ENCODE data around the gene ANTXR2.
A peak's percentile ranks its signal among the peaks of the same experiment; 100 is the strongest.

ANTXR2 gene

GRCh38 chr4:80069108-80069836 lies 3.8 kb downstream of the ANTXR2 start:
- H3K36me3 Mint-ChIP-seq (ENCODE audit: low read depth), result peaks cover 43% of the 10 kb centered on the region
- H3K27me3 Mint-ChIP-seq, result no peaks in the 10 kb centered on the region
- H3K4me3 Mint-ChIP-seq, result peak overlapping the region; percentile 88
- peaks cover 69% of the 10 kb centered on the region for H3K4me1 Mint-ChIP-seq (ENCODE audit: low read depth)
- peak overlapping the region; percentile 88 for H3K27ac Mint-ChIP-seq
- no peak for DNase-seq
- H3K9me3 Mint-ChIP-seq, result no peaks in the 10 kb centered on the region

GRCh38 chr4:80065601-80066000 lies 7.4 kb downstream of the ANTXR2 start:
- Mint-ChIP-seq H3K27ac (no peak overlapping the region), H3K4me3 (no peak overlapping the region)

GRCh38 chr4:80062527-80062926 lies 10.5 kb downstream of the ANTXR2 start:
- H3K27me3 Mint-ChIP-seq, result no peaks in the 10 kb centered on the region
- peak overlapping the region; percentile 74 for H3K27ac Mint-ChIP-seq
- H3K4me3 Mint-ChIP-seq, result no peak overlapping the region
- H3K36me3 Mint-ChIP-seq (ENCODE audit: low read depth), result peaks cover 39% of the 10 kb centered on the region
- peaks cover 51% of the 10 kb centered on the region for H3K4me1 Mint-ChIP-seq (ENCODE audit: low read depth)
- DNase-seq, result no peak
- H3K9me3 Mint-ChIP-seq, result no peaks in the 10 kb centered on the region

More at GRCh38 chr4:80065601-80066000, 7.4 kb downstream of the ANTXR2 start:
- no peak for DNase-seq
- no peaks in the 10 kb centered on the region for H3K9me3 Mint-ChIP-seq
- H3K27me3 Mint-ChIP-seq, result no peaks in the 10 kb centered on the region
- peaks cover 48% of the 10 kb centered on the region for H3K4me1 Mint-ChIP-seq (ENCODE audit: low read depth)
- H3K36me3 Mint-ChIP-seq (ENCODE audit: low read depth), result peaks cover 51% of the 10 kb centered on the region

- H3K27ac Mint-ChIP-seq, result no peak overlapping the region
Observed at GRCh38 chr4:80060804-80061203, 12.2 kb downstream of the ANTXR2 start.

DNA sequence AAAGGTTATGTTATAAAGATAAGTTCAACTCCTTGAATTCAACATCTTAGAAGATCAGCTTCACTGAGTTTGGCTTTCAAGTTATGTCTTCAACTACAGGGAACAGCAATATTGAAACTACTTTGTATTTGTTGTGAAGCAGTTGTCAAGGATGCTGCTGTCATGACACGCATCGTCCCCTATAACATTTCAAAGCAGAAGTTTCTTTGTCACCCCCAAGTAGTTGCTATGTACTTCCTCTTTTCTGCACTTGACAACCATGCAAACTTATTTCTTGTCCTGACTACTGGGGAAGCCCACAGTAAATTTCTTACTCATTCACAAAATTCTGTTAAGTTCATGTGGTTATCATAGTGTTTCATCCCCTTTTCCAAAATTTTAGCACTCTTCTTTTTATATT lies 14.3 kb downstream of the ANTXR2 start:
- H3K27me3 Mint-ChIP-seq, result no peaks in the 10 kb centered on the region
- H3K4me3 Mint-ChIP-seq, result peak overlapping the region; percentile 61
- H3K36me3 Mint-ChIP-seq (ENCODE audit: low read depth), result peaks cover 33% of the 10 kb centered on the region
- H3K4me1 Mint-ChIP-seq (ENCODE audit: low read depth), result peaks cover 58% of the 10 kb centered on the region
- H3K9me3 Mint-ChIP-seq, result no peaks in the 10 kb centered on the region
- DNase-seq, result no peak
- peak overlapping the region; percentile 94 for H3K27ac Mint-ChIP-seq

More at GRCh38 chr4:80060804-80061203, 12.2 kb downstream of the ANTXR2 start:
- peaks cover 31% of the 10 kb centered on the region for H3K36me3 Mint-ChIP-seq (ENCODE audit: low read depth)
- no peak for DNase-seq
- H3K4me3 Mint-ChIP-seq, result no peak overlapping the region
- H3K27me3 Mint-ChIP-seq, result no peaks in the 10 kb centered on the region
- H3K4me1 Mint-ChIP-seq (ENCODE audit: low read depth), result peaks cover 54% of the 10 kb centered on the region
- no peaks in the 10 kb centered on the region for H3K9me3 Mint-ChIP-seq

GRCh38 chr4:80054375-80054774 lies 18.7 kb downstream of the ANTXR2 start:
- Mint-ChIP-seq H3K4me1 (ENCODE audit: low read depth) (peaks cover 44% of the 10 kb centered on the region), H3K27me3 (no peaks in the 10 kb centered on the region), H3K4me3 (no peak overlapping the region), H3K9me3 (no peaks in the 10 kb centered on the region), H3K27ac (no peak overlapping the region), H3K36me3 (ENCODE audit: low read depth) (peaks cover 54% of the 10 kb centered on the region)
- DNase-seq, result no peak

GRCh38 chr4:80053140-80053910 lies 19.7 kb downstream of the ANTXR2 start:
- peaks cover 36% of the 10 kb centered on the region for H3K4me1 Mint-ChIP-seq (ENCODE audit: low read depth)
- no peak overlapping the region for H3K4me3 Mint-ChIP-seq
- H3K9me3 Mint-ChIP-seq, result no peaks in the 10 kb centered on the region
- H3K36me3 Mint-ChIP-seq (ENCODE audit: low read depth), result peaks cover 61% of the 10 kb centered on the region
- DNase-seq, result no peak
- no peak overlapping the region for H3K27ac Mint-ChIP-seq
- no peaks in the 10 kb centered on the region for H3K27me3 Mint-ChIP-seq

- Mint-ChIP-seq H3K27ac (no peak overlapping the region), H3K27me3 (no peaks in the 10 kb centered on the region), H3K36me3 (ENCODE audit: low read depth) (peaks cover 53% of the 10 kb centered on the region), H3K4me3 (no peak overlapping the region), H3K4me1 (ENCODE audit: low read depth) (peaks cover 18% of the 10 kb centered on the region), H3K9me3 (no peaks in the 10 kb centered on the region)
- DNase-seq, result no peak
Observed at GRCh38 chr4:80049813-80050534, 23.1 kb downstream of the ANTXR2 start.

- no peak overlapping the region for H3K27ac Mint-ChIP-seq
- H3K27me3 Mint-ChIP-seq, result no peaks in the 10 kb centered on the region
- H3K36me3 Mint-ChIP-seq (ENCODE audit: low read depth), result peaks cover 50% of the 10 kb centered on the region
- peaks cover 16% of the 10 kb centered on the region for H3K4me1 Mint-ChIP-seq (ENCODE audit: low read depth)
- DNase-seq, result no peak
- no peak overlapping the region for H3K4me3 Mint-ChIP-seq
- no peaks in the 10 kb centered on the region for H3K9me3 Mint-ChIP-seq
Observed at GRCh38 chr4:80049402-80049801, 23.6 kb downstream of the ANTXR2 start.

DNA sequence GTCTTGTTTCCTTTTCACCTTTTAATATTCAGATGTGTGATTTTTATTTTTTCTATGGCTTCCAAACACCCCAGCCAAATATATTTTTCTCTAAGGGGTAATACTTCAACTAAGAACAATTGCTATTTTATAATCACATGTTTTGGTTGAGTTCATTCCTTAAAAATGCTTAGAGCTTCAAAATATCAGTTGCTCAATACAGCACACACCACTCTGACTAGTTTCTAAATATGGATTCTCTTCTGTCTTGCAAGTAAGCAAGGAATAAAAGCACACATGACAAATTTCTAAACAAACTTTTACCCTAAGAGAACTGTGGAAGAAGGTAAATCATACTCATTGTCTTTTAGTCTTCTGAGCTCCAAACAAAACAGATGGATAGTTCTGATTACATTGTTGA lies 27.2 kb downstream of the ANTXR2 start:
- H3K4me1 Mint-ChIP-seq (ENCODE audit: low read depth), result peaks cover 10% of the 10 kb centered on the region
- H3K27me3 Mint-ChIP-seq, result no peaks in the 10 kb centered on the region
- peaks cover 28% of the 10 kb centered on the region for H3K36me3 Mint-ChIP-seq (ENCODE audit: low read depth)
- H3K4me3 Mint-ChIP-seq, result no peak overlapping the region
- no peak for DNase-seq
- H3K9me3 Mint-ChIP-seq, result no peaks in the 10 kb centered on the region
- H3K27ac Mint-ChIP-seq, result no peak overlapping the region

GRCh38 chr4:80043541-80043940 lies 29.5 kb downstream of the ANTXR2 start:
- H3K4me1 Mint-ChIP-seq (ENCODE audit: low read depth), result peaks cover 4% of the 10 kb centered on the region
- H3K27ac Mint-ChIP-seq, result no peak overlapping the region
- no peak for DNase-seq
- H3K9me3 Mint-ChIP-seq, result no peaks in the 10 kb centered on the region
- H3K36me3 Mint-ChIP-seq (ENCODE audit: low read depth), result peaks cover 19% of the 10 kb centered on the region
- H3K27me3 Mint-ChIP-seq, result no peaks in the 10 kb centered on the region
- no peak overlapping the region for H3K4me3 Mint-ChIP-seq

DNA sequence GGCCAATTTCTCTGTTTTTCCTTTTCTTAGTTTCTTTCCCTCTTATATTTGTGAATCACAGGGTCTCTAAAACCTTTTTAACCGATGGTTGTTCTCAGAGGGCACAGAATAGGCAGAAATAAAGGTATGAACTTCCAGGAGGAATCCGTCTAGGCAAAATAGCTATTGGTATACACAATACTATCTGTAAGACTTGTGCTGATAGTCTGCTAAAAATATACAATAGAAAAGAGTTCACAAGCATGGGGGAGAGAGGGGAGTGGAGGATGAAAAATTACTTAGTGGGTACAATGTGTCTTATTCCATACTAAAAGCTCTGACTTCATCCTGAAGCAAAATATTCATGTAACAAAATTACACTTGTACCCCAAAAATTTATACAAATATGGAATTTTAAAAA lies 30.2 kb downstream of the ANTXR2 start:
- Mint-ChIP-seq H3K4me3 (no peak overlapping the region), H3K4me1 (ENCODE audit: low read depth) (peaks cover 7% of the 10 kb centered on the region), H3K27ac (no peak overlapping the region), H3K36me3 (ENCODE audit: low read depth) (peaks cover 19% of the 10 kb centered on the region), H3K27me3 (no peaks in the 10 kb centered on the region), H3K9me3 (no peaks in the 10 kb centered on the region)
- DNase-seq, result no peak

DNA sequence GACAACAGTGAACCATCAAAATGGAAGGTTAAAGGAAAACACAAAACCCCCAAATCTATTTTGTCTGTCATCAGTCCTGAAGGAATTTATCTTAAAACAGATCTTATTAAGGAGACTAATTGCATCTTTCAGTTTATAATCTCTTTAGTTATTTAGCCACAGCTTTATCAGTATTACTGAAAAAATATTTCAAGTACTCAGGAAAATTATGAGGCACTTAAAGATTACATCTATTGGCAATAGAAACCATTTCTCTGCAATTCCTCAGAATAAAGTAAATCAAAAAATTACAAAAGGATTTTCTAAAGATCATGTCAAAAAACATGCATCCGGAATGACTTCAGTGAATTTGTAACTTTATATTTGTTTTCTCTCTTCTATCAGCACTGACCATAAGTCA lies 35.2 kb downstream of the ANTXR2 start:
- no peak overlapping the region for H3K4me3 Mint-ChIP-seq
- peaks cover 22% of the 10 kb centered on the region for H3K4me1 Mint-ChIP-seq (ENCODE audit: low read depth)
- peaks cover 19% of the 10 kb centered on the region for H3K36me3 Mint-ChIP-seq (ENCODE audit: low read depth)
- no peaks in the 10 kb centered on the region for H3K9me3 Mint-ChIP-seq
- peak overlapping the region; percentile 83 for H3K27ac Mint-ChIP-seq
- no peaks in the 10 kb centered on the region for H3K27me3 Mint-ChIP-seq
- DNase-seq, result no peak

DNA sequence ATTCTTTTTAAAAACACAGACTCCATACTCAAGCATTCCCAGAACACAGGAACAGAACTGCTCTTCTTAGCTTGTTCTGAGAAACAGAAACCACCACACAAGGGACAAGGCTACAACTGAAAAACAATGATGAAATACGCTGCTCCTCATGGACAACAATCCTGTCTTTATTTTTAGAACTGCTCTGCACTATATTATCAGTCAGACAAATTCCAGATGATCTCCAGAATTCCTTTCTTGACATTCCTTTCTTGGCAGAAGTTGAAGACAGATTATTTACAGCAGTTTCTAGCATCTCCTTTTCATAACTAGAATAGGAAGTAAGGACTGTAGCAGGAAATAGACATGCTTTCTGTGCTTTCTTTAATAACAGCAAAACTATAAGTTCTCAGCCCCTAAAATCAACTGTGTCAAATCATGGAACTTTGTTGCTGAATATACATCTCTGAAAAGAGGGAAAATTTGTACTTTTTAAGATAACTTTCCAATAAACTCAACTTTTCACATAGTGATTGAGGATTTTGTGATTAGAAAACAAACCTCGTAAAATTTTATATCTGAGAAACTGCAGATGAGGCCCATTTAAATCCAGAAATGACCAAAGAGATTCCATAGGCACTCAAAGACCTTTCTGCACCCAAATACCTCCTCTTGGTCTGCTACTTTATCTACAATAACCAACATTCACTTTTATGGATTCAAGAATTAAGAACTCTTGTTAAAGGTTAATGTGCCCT lies 35.9 kb downstream of the ANTXR2 start:
- Mint-ChIP-seq H3K36me3 (ENCODE audit: low read depth) (peaks cover 23% of the 10 kb centered on the region), H3K27me3 (no peaks in the 10 kb centered on the region), H3K9me3 (no peaks in the 10 kb centered on the region)

More for the DNA sequence above, 35.9 kb downstream of the ANTXR2 start:
- Mint-ChIP-seq H3K4me3 (peak overlapping the region; percentile 37), H3K4me1 (ENCODE audit: low read depth) (peaks cover 21% of the 10 kb centered on the region), H3K27ac (peak overlapping the region; percentile 83)
- no peak for DNase-seq

Measured in activated T-cell treated with anti-CD3 and anti-CD28 coated beads, Interleukin-2, amount 50 U/mL, for 24 hours (primary cell).